H1 (cell line): ENCODE results near the gene SERPINE2. TPM values are rescaled to one million over a fixed set of nuclear protein-coding genes. Genes with fewer than 3 reads are reported as not detected.

Experiments used
- CTCF ChIA-PET: fragments of 300-600 bp; sonication (Branson Sonifier 250); formaldehyde crosslinking; loops from one replicate; lab custom pipeline; 2021; ENCODE audit not compliant: partially characterized antibody; lab: Charles Lee
- POLR2A ChIA-PET: fragments of 300-600 bp; sonication (Branson Sonifier 250); formaldehyde crosslinking; loops from one replicate; lab custom pipeline; 2021; ENCODE audit warnings: inconsistent platforms; ENCODE audit not compliant: partially characterized antibody; lab: Charles Lee
- DNase-seq, 2 experiments: peaks; one replicate each; pipeline versions ENCODE4 v3.0.0 to v3.0.0-alpha.2; 2010 to 2022; ENCODE audit warnings: low spot score in 2 of 2, low read depth in 1 of 2, mixed read lengths in 1 of 2
- FAIRE-seq: peaks from 2 replicates; lab custom pipeline; 2011; peaks lifted over from hg19 to GRCh38; lab: Jason Lieb, UNC
- H2AFZ ChIP-seq: 2 replicates; pipeline ENCODE4 v1.8.1; 2012; ENCODE audit warnings: low read length, inconsistent platforms
- H2AK5ac ChIP-seq: 2 replicates; pipeline ENCODE4 v1.6.1; 2013; ENCODE audit warnings: low read depth, low read length
- H2BK120ac ChIP-seq: replicated peaks from 2 replicates; pipeline ENCODE3; 2013; ENCODE audit warnings: low read depth, low read length, inconsistent platforms
- H2BK12ac ChIP-seq: 2 replicates; pipeline ENCODE4 v1.6.1; 2013; ENCODE audit warnings: low read depth, low read length
- H2BK15ac ChIP-seq: 2 replicates; pipeline ENCODE4 v1.6.1; 2013; ENCODE audit warnings: low read length
- H2BK20ac ChIP-seq: 2 replicates; pipeline ENCODE4 v1.6.1; 2013; ENCODE audit warnings: low read length
- H2BK5ac ChIP-seq: 2 replicates; pipeline ENCODE4 v1.6.1; 2013; ENCODE audit warnings: low read depth, low read length
- H3K14ac ChIP-seq: 2 replicates; pipeline ENCODE4 v1.6.1; 2013; ENCODE audit warnings: inconsistent platforms; ENCODE audit not compliant: insufficient read length
- H3K18ac ChIP-seq: 2 replicates; pipeline ENCODE4 v1.6.1; 2013; ENCODE audit warnings: low read length; ENCODE audit errors: extremely low read depth
- H3K23ac ChIP-seq: 2 replicates; pipeline ENCODE4 v1.6.1; 2013; ENCODE audit warnings: inconsistent platforms; ENCODE audit not compliant: insufficient read length
- H3K23me2 ChIP-seq: 2 replicates; pipeline ENCODE4 v1.6.1; 2013; ENCODE audit warnings: low read depth, low read length
- H3K27ac ChIP-seq: 2 replicates; pipeline ENCODE4 v1.6.1; 2011; ENCODE audit warnings: low read depth, low read length, inconsistent platforms
- H3K27me3 ChIP-seq, 4 experiments: replicated peaks in 1 of 4; 1 replicate in 1 of 4; 2 replicates in 3 of 4; pipeline versions ENCODE4 v1.6.1 to v1.8.1; 2011 to 2013; ENCODE audit warnings: low read length in 3 of 4, mild to moderate bottlenecking in 3 of 4, inconsistent platforms in 2 of 4, mixed read lengths in 2 of 4, moderate library complexity in 1 of 4; ENCODE audit not compliant: control insufficient read depth in 3 of 4, insufficient read depth in 3 of 4; ENCODE audit errors: extremely low read depth in 1 of 4
- H3K36me3 ChIP-seq, 4 experiments: 2 replicates each; pipeline versions ENCODE4 v1.6.1 to v1.8.1; 2011 to 2013; ENCODE audit warnings: mild to moderate bottlenecking in 4 of 4, low read length in 3 of 4, moderate library complexity in 2 of 4, control low read depth in 1 of 4, inconsistent platforms in 1 of 4; ENCODE audit not compliant: insufficient read depth in 4 of 4, control insufficient read depth in 2 of 4
- H3K4ac ChIP-seq: replicated peaks from 2 replicates; pipeline ENCODE3; 2013; ENCODE audit warnings: low read length, low read depth, mixed read lengths, inconsistent platforms; ENCODE audit not compliant: insufficient read length
- H3K4me1 ChIP-seq, 4 experiments: replicated peaks in 1 of 4; 1 replicate in 1 of 4; 2 replicates in 3 of 4; pipeline versions ENCODE4 v1.6.1 to v1.8.1; 2011 to 2013; ENCODE audit warnings: low read length in 3 of 4, inconsistent platforms in 2 of 4, mixed read lengths in 1 of 4; ENCODE audit not compliant: insufficient read depth in 4 of 4, control insufficient read depth in 3 of 4
- H3K4me2 ChIP-seq, 2 experiments: 2 replicates each; pipeline versions ENCODE4 v1.6.1 to v1.8.1; 2011 to 2013; ENCODE audit warnings: low read depth in 2 of 2, low read length in 2 of 2, control low read depth in 1 of 2, inconsistent platforms in 1 of 2, mild to moderate bottlenecking in 1 of 2; ENCODE audit not compliant: insufficient read depth in 1 of 2
- H3K4me3 ChIP-seq, 4 experiments: fragments of 200-600, 300-600 bp in 1 of 4; sonication (generic), shearing (Covaris generic), sonication (Bioruptor Twin) in 1 of 4; 2 replicates each; pipeline versions ENCODE4 v1.5.1 to v1.8.1; 2011 to 2016; ENCODE audit warnings: low read length in 4 of 4, low read depth in 3 of 4, control low read depth in 2 of 4, inconsistent platforms in 2 of 4, mild to moderate bottlenecking in 2 of 4, mixed read lengths in 1 of 4, moderate library complexity in 1 of 4; ENCODE audit not compliant: insufficient read depth in 2 of 4; ENCODE audit errors: extremely low read depth in 1 of 4
- H3K56ac ChIP-seq: replicated peaks from 2 replicates; pipeline ENCODE3; 2013; ENCODE audit warnings: low read depth, mild to moderate bottlenecking, mixed read lengths, low read length, inconsistent platforms; ENCODE audit not compliant: insufficient read length
- H3K79me1 ChIP-seq: 2 replicates; pipeline ENCODE4 v1.6.1; 2013; ENCODE audit warnings: low read depth, low read length, control low read depth
- H3K79me2 ChIP-seq, 2 experiments: 2 replicates each; pipeline versions ENCODE4 v1.6.1 to v1.8.1; 2012 to 2013; ENCODE audit warnings: low read length in 2 of 2, mild to moderate bottlenecking in 2 of 2, inconsistent platforms in 1 of 2; ENCODE audit not compliant: insufficient read depth in 2 of 2, control insufficient read depth in 1 of 2
- H3K9ac ChIP-seq, 4 experiments: replicated peaks in 1 of 4; 1 replicate in 1 of 4; 2 replicates in 3 of 4; pipeline versions ENCODE4 v1.6.1 to v1.8.1; 2011 to 2013; ENCODE audit warnings: low read depth in 3 of 4, low read length in 3 of 4, control low read depth in 2 of 4, mild to moderate bottlenecking in 2 of 4, moderate library complexity in 2 of 4, inconsistent platforms in 1 of 4; ENCODE audit errors: extremely low read depth in 1 of 4
- H3K9me3 ChIP-seq, 2 experiments: 2 replicates each; pipeline versions ENCODE4 v1.6.1 to v1.8.1; 2012 to 2013; ENCODE audit warnings: mild to moderate bottlenecking in 2 of 2, moderate library complexity in 2 of 2, control low read depth in 1 of 2, inconsistent platforms in 1 of 2, low read depth in 1 of 2, low read length in 1 of 2, mixed read lengths in 1 of 2; ENCODE audit not compliant: insufficient read depth in 2 of 2
- H4K20me1 ChIP-seq, 2 experiments: replicated peaks in 1 of 2; 2 replicates each; pipeline versions ENCODE3 to v1.8.1; 2011 to 2013; ENCODE audit warnings: inconsistent platforms in 2 of 2, low read length in 2 of 2, mild to moderate bottlenecking in 1 of 2; ENCODE audit not compliant: insufficient read depth in 2 of 2, control insufficient read depth in 1 of 2
- H4K5ac ChIP-seq: 2 replicates; pipeline ENCODE4 v1.6.1; 2013; ENCODE audit warnings: low read length, low read depth, mixed read lengths, inconsistent platforms; ENCODE audit not compliant: insufficient read length
- H4K8ac ChIP-seq: 2 replicates; pipeline ENCODE4 v1.8.0; 2013; ENCODE audit warnings: mild to moderate bottlenecking, moderate library complexity, low read length, inconsistent platforms; ENCODE audit not compliant: insufficient read depth; ENCODE audit errors: extremely low read depth
- H4K91ac ChIP-seq: replicated peaks from 2 replicates; pipeline ENCODE3; 2013; ENCODE audit warnings: low read length, mixed read lengths, inconsistent platforms; ENCODE audit not compliant: insufficient read length
- BACH1 ChIP-seq: IDR thresholded peaks from 2 replicates; pipeline ENCODE4 v1.6.1; 2012; ENCODE audit warnings: low read length, improper control_type of control experiment
- CHD1 ChIP-seq: IDR thresholded peaks from 2 replicates; pipeline ENCODE4 v1.6.1; 2012; ENCODE audit warnings: low read depth, low read length, improper control_type of control experiment
- EP300 ChIP-seq, 2 experiments: IDR thresholded peaks; 1 replicate in 1 of 2; 2 replicates in 1 of 2; pipeline ENCODE4 v1.6.1; 2011 to 2012; ENCODE audit warnings: low read depth in 2 of 2, low read length in 2 of 2, mild to moderate bottlenecking in 2 of 2, borderline replicate concordance in 1 of 2, inconsistent platforms in 1 of 2, moderate library complexity in 1 of 2
- HDAC2 ChIP-seq, 2 experiments: fragments of 300-600 bp in 1 of 2; sonication (generic) in 1 of 2; IDR thresholded peaks; 2 replicates each; pipeline ENCODE4 v1.6.1; 2011 to 2012; ENCODE audit warnings: low read depth in 2 of 2, low read length in 2 of 2, mild to moderate bottlenecking in 2 of 2, moderate library complexity in 2 of 2, borderline replicate concordance in 1 of 2, inconsistent platforms in 1 of 2
- HDAC6 ChIP-seq: IDR thresholded peaks from one replicate; pipeline ENCODE4 v1.7.1; 2012; ENCODE audit warnings: low read depth, mild to moderate bottlenecking, inconsistent platforms, low read length, moderate library complexity
- JUN ChIP-seq: IDR thresholded peaks from 2 replicates; pipeline ENCODE4 v1.6.1; 2011; ENCODE audit warnings: low read depth, mild to moderate bottlenecking, improper control_type of control experiment, low read length
- KDM1A ChIP-seq: fragments of 200-600, 300-600 bp; sonication (generic); IDR thresholded peaks from 2 replicates; pipeline ENCODE4 v1.7.1; 2016; ENCODE audit warnings: mild to moderate bottlenecking, low read length, borderline replicate concordance
- MAFK ChIP-seq: IDR thresholded peaks from 2 replicates; pipeline ENCODE4 v1.6.1; 2012; ENCODE audit warnings: low read depth, mild to moderate bottlenecking, improper control_type of control experiment, low read length
- RBBP5 ChIP-seq: IDR thresholded peaks from 2 replicates; pipeline ENCODE4 v1.7.1; 2012; ENCODE audit warnings: low read depth, mild to moderate bottlenecking, inconsistent platforms, low read length, moderate library complexity, borderline replicate concordance
- SIRT6 ChIP-seq: IDR thresholded peaks from one replicate; pipeline ENCODE4 v1.7.1; 2012; ENCODE audit warnings: low read length, inconsistent platforms
- SP2 ChIP-seq: IDR thresholded peaks from 2 replicates; pipeline ENCODE4 v1.6.1; 2012; ENCODE audit warnings: mild to moderate bottlenecking, low read length, inconsistent platforms
- SP4 ChIP-seq: IDR thresholded peaks from 2 replicates; pipeline ENCODE4 v1.6.1; 2012; ENCODE audit warnings: low read length, inconsistent platforms
- WGBS, 2 experiments: shearing (Covaris generic) in 1 of 2; methylation state at CpG; one replicate each; pipeline versions ENCODE4 v1.1.6 to v1.1.7; 2013 to 2015; ENCODE audit warnings: low lambda C conversion rate in 2 of 2, mixed read lengths in 2 of 2, inconsistent platforms in 1 of 2, low coverage in 1 of 2, missing lambda C conversion rate in 1 of 2; ENCODE audit not compliant: insufficient replicate concordance in 2 of 2, insufficient coverage in 1 of 2, insufficient read length in 1 of 2; ENCODE audit errors: extremely low coverage in 1 of 2, missing lambda C conversion rate in 1 of 2; 5-methylcytosine and 5-hydroxymethylcytosine counted together
- polyA plus RNA-seq, 7 experiments: library from polyadenylated mRNA; depleted of rRNA in 3 of 7; stranded (reverse) in 5 of 7; unstranded in 2 of 7; fragments of >200 nt in 5 of 7; fragments of 200-250 nt in 2 of 7; gene quantifications; 1 replicate in 5 of 7; 2 replicates in 1 of 7; 4 replicates in 1 of 7; pipeline versions ENCODE4 v1.2.1 to v1.2.3, GENCODE V29; 2011 to 2013; ENCODE audit warnings: missing spikeins in 2 of 7, mixed read lengths in 2 of 7
- total RNA-seq: library from RNA; stranded (reverse); fragmentation: NEBNext Ultra II Directional; extraction: Animal tissue kit (Norgen Biotek cat#: 25700); gene quantifications from 2 replicates; pipeline ENCODE4 v1.2.1, GENCODE V29; 2021

Gene SERPINE2
- total and polyA plus RNA-seq, 2 of the 8 experiments (the other 6 are each of a cell fraction or from before 2014, with no cell fraction given): 26.2 to 76.0 TPM

- ChIA-PET POLR2A (interaction anchor here (1.1 to 1.8 kb wide), 3 partner anchors 9 to 15 kb away, joined by 4 to 6 read pairs (median 4); no protein-coding TSS in a partner anchor), CTCF (interaction anchor here (0.5 to 1.2 kb wide), 4 partner anchors 16 to 265 kb away, joined by 4 to 5 read pairs (median 4); no protein-coding TSS in a partner anchor)
- Histone ChIP-seq H3K4me1 (peaks cover 0 to 15% (median 11%) of the 10 kb centered on the region in 4 experiments; a peak in 5 of 7 replicates), H3K14ac (no peak overlapping the region), H2BK5ac (no peak overlapping the region; the same call in 1 of the 2 replicates), H2BK20ac (peak overlapping the region; percentile 63; the same call in 1 of the 2 replicates), H3K9ac (no peak overlapping the region), H3K4me2 (peak overlapping the region in 1 of 2 experiments; percentile 25; a peak in 1 of 4 replicates), H3K4me3 (no peak overlapping the region), H4K20me1 (no peaks in the 10 kb centered on the region), H3K36me3 (no peaks in the 10 kb centered on the region), H2BK15ac (0 out of 2 replicates have a peak overlapping the region, but pooled peaks have one; percentile 1), H3K4ac (no peak overlapping the region), H3K56ac (no peak overlapping the region), H4K8ac (no peak overlapping the region), H3K27ac (no peak overlapping the region), H3K23ac (no peak overlapping the region), H3K18ac (no peak overlapping the region), H3K9me3 (no peaks in the 10 kb centered on the region), H2AK5ac (no peak overlapping the region), H3K79me2 (no peaks in the 10 kb centered on the region), H4K5ac (no peak overlapping the region), H2BK120ac (no peak overlapping the region), H3K79me1 (no peaks in the 10 kb centered on the region), H3K27me3 (no peaks in the 10 kb centered on the region), H3K23me2 (no peaks in the 10 kb centered on the region), H4K91ac (no peak overlapping the region), H2AFZ (no peak overlapping the region), H2BK12ac (no peak overlapping the region; the same call in 1 of the 2 replicates)
- FAIRE-seq (no peak), DNase-seq (no peak)
- 79% methylated on average over 3 of the region's 3 CpGs; no CpG with 5 or more reads in 1 of the 2 experiments for WGBS, 2 experiments
- TF ChIP-seq CHD1: no peak
- TF ChIP-seq JUN: no peak
- TF ChIP-seq SP4: no peak
- no peak for TF ChIP-seq KDM1A
- TF ChIP-seq SP2: no peak
- TF ChIP-seq EP300 (IDR thresholded peaks at IDR 0.05; ENCODE audit: borderline replicate concordance in 1 of 2, low read depth in 2 of 2, low read length in 2 of 2): no peak
- no peak for TF ChIP-seq HDAC6
- TF ChIP-seq SIRT6: no peak
- TF ChIP-seq BACH1: no peak
- TF ChIP-seq HDAC2 (IDR thresholded peaks at IDR 0.05; ENCODE audit: borderline replicate concordance in 1 of 2, low read depth in 2 of 2, low read length in 2 of 2): no peak
- TF ChIP-seq RBBP5: no peak
- TF ChIP-seq MAFK: no peak
Observed at GRCh38 chr2:223950448-223951347, 88.4 kb downstream of the SERPINE2 start.
